Osteocyte (in vitro differentiated cells): ENCODE data around the gene PARL. TPM values are rescaled to one million over a fixed set of nuclear protein-coding genes. Genes with fewer than 3 reads are reported as not detected.

Experiments used
- DNase-seq: peaks from one replicate; pipeline ENCODE4 v3.0.0; 2021; ENCODE audit warnings: mixed read lengths; ENCODE audit not compliant: unreplicated experiment; ENCODE audit errors: extremely low spot score
- H3K27ac Mint-ChIP-seq: one replicate; pipeline ENCODE4 v1.8.0; 2021; ENCODE audit warnings: mild to moderate bottlenecking, mixed read lengths; ENCODE audit not compliant: unreplicated experiment
- H3K27me3 Mint-ChIP-seq: one replicate; pipeline ENCODE4 v1.8.0; 2021; ENCODE audit warnings: mixed read lengths; ENCODE audit not compliant: unreplicated experiment
- H3K36me3 Mint-ChIP-seq: one replicate; pipeline ENCODE4 v1.8.0; 2021; ENCODE audit warnings: mixed read lengths; ENCODE audit not compliant: unreplicated experiment
- H3K4me1 Mint-ChIP-seq: one replicate; pipeline ENCODE4 v1.8.0; 2021; ENCODE audit warnings: mixed read lengths; ENCODE audit not compliant: unreplicated experiment
- H3K4me3 Mint-ChIP-seq: one replicate; pipeline ENCODE4 v1.8.0; 2021; ENCODE audit warnings: mild to moderate bottlenecking, moderate library complexity, mixed read lengths; ENCODE audit not compliant: unreplicated experiment
- H3K9me3 Mint-ChIP-seq: one replicate; pipeline ENCODE4 v1.8.0; 2021; ENCODE audit warnings: mixed read lengths; ENCODE audit not compliant: unreplicated experiment
- CTCF ChIP-seq: fragments of 200-600 bp; sonication (generic); IDR thresholded peaks from 2 replicates; pipeline ENCODE4 v1.5.0; 2021; ENCODE audit warnings: antibody characterized with exemption, mild to moderate bottlenecking, moderate library complexity
- total RNA-seq: library from RNA; stranded (reverse); gene quantifications from 2 replicates; pipeline ENCODE4 v1.2.1, GENCODE V29; 2021

The PARL gene
- total RNA-seq, 1 donor from 2014 or later, result 45.5 TPM

- Mint-ChIP-seq H3K4me1 (no peaks in the 10 kb centered on the region), H3K9me3 (no peaks in the 10 kb centered on the region), H3K4me3 (no peak overlapping the region), H3K27ac (no peak overlapping the region), H3K36me3 (no peaks in the 10 kb centered on the region), H3K27me3 (peaks cover 7% of the 10 kb centered on the region)
- no peak for TF ChIP-seq CTCF
- DNase-seq, result no peak
Observed at GRCh38 chr3:183907176-183907575, 22.5 kb upstream of the PARL start.

GRCh38 chr3:183906234-183906921 is 21.7 kb upstream of the PARL start:
- H3K9me3 Mint-ChIP-seq, result no peaks in the 10 kb centered on the region
- no peaks in the 10 kb centered on the region for H3K4me1 Mint-ChIP-seq
- no peak overlapping the region for H3K4me3 Mint-ChIP-seq
- no peak for DNase-seq
- H3K36me3 Mint-ChIP-seq, result no peaks in the 10 kb centered on the region
- no peak overlapping the region for H3K27ac Mint-ChIP-seq
- no peak for TF ChIP-seq CTCF
- H3K27me3 Mint-ChIP-seq, result peaks cover 8% of the 10 kb centered on the region

- Mint-ChIP-seq H3K27me3 (peaks cover 13% of the 10 kb centered on the region), H3K4me3 (no peak overlapping the region), H3K36me3 (no peaks in the 10 kb centered on the region), H3K4me1 (no peaks in the 10 kb centered on the region), H3K9me3 (no peaks in the 10 kb centered on the region), H3K27ac (no peak overlapping the region)
- TF ChIP-seq CTCF, result no peak
- DNase-seq, result no peak
Observed at GRCh38 chr3:183904833-183905780, 20.4 kb upstream of the PARL start.

- no peak overlapping the region for H3K4me3 Mint-ChIP-seq
- no peak overlapping the region for H3K27ac Mint-ChIP-seq
- H3K36me3 Mint-ChIP-seq, result no peaks in the 10 kb centered on the region
- H3K4me1 Mint-ChIP-seq, result no peaks in the 10 kb centered on the region
- no peak for DNase-seq
- no peaks in the 10 kb centered on the region for H3K9me3 Mint-ChIP-seq
- H3K27me3 Mint-ChIP-seq, result peaks cover 30% of the 10 kb centered on the region
- no peak for TF ChIP-seq CTCF
Observed at GRCh38 chr3:183898028-183898431, 13.3 kb upstream of the PARL start.

GRCh38 chr3:183897606-183898005 is 12.9 kb upstream of the PARL start:
- Mint-ChIP-seq H3K36me3 (no peaks in the 10 kb centered on the region), H3K4me1 (no peaks in the 10 kb centered on the region), H3K27me3 (peaks cover 35% of the 10 kb centered on the region), H3K4me3 (no peak overlapping the region), H3K9me3 (no peaks in the 10 kb centered on the region), H3K27ac (no peak overlapping the region)
- no peak for DNase-seq
- TF ChIP-seq CTCF, result no peak
